HepG2 (cell line): ENCODE data around the gene FAM118B. TPM values are rescaled to one million over a fixed set of nuclear protein-coding genes. Genes with fewer than 3 reads are reported as not detected.

Source experiments
- CCDC6 ChIP-seq: sonication (generic); formaldehyde crosslinking; IDR thresholded peaks from 2 replicates; pipeline ENCODE4 v1.8.1; 2022; ENCODE audit warnings: mild to moderate bottlenecking, missing genetic modification reagents, moderate library complexity
- GLI4 ChIP-seq: sonication (generic); formaldehyde crosslinking; IDR thresholded peaks from 2 replicates; pipeline ENCODE4 v1.5.1; 2020; ENCODE audit warnings: missing genetic modification reagents, mild to moderate bottlenecking, moderate library complexity, borderline replicate concordance
- HMGXB4 ChIP-seq, 2 experiments: sonication (generic) in 1 of 2; formaldehyde crosslinking in 1 of 2; IDR thresholded peaks; 2 replicates each; pipeline versions ENCODE4 v1.4.0 to v1.6.1; 2018 to 2020; ENCODE audit warnings: missing genetic modification reagents in 2 of 2, borderline replicate concordance in 1 of 2, low read depth in 1 of 2, mild to moderate bottlenecking in 1 of 2, missing biosample characterization in 1 of 2
- KDM4B ChIP-seq: sonication (generic); formaldehyde crosslinking; IDR thresholded peaks from 2 replicates; pipeline ENCODE4 v1.4.0; 2020; ENCODE audit warnings: missing genetic modification reagents
- NRL ChIP-seq: sonication (generic); formaldehyde crosslinking; IDR thresholded peaks from 2 replicates; pipeline ENCODE4 v1.5.0; 2020; ENCODE audit warnings: missing genetic modification reagents, mild to moderate bottlenecking, moderate library complexity, borderline replicate concordance
- SOX6 ChIP-seq, 2 experiments: fragments of 450-650 bp in 1 of 2; sonication (generic) in 1 of 2; formaldehyde crosslinking in 1 of 2; IDR thresholded peaks; 2 replicates each; pipeline versions ENCODE4 v1.4.0 to v1.6.1; 2017 to 2020; ENCODE audit warnings: antibody characterized with exemption in 1 of 2, mild to moderate bottlenecking in 1 of 2, missing genetic modification reagents in 1 of 2
- ZNF136 ChIP-seq: sonication (generic); formaldehyde crosslinking; IDR thresholded peaks from 2 replicates; pipeline ENCODE4 v1.8.1; 2022; ENCODE audit warnings: low read depth, mild to moderate bottlenecking, moderate library complexity, missing genetic modification reagents
- ZNF749 ChIP-seq: sonication (generic); formaldehyde crosslinking; IDR thresholded peaks from 2 replicates; pipeline ENCODE4 v1.8.0; 2022; ENCODE audit warnings: mild to moderate bottlenecking, missing genetic modification reagents, moderate library complexity, borderline replicate concordance
- ZSCAN30 ChIP-seq: sonication (generic); formaldehyde crosslinking; IDR thresholded peaks from 2 replicates; pipeline ENCODE4 v1.5.0; 2020; ENCODE audit warnings: mild to moderate bottlenecking, missing genetic modification reagents
- polyA plus RNA-seq, 8 experiments: library from polyadenylated mRNA; depleted of rRNA in 3 of 8; stranded (reverse) in 7 of 8; unstranded in 1 of 8; fragments of >200 nt; fragmentation: Illumina TruSeq in 4 of 8; extraction: Trizol in 4 of 8; gene quantifications; 2 replicates each; pipeline versions ENCODE4 v1.2.1 to v1.2.3, GENCODE V29; 2011 to 2016; ENCODE audit warnings: low read depth in 4 of 8, missing spikeins in 1 of 8, mixed read lengths in 1 of 8; ENCODE audit not compliant: insufficient read depth in 1 of 8
- total RNA-seq, 5 experiments: library from RNA; depleted of rRNA; stranded (reverse); fragments of >200 nt; fragmentation: Illumina TruSeq; extraction: Trizol; gene quantifications; 2 replicates each; pipeline ENCODE4 v1.2.3, GENCODE V29; 2016; ENCODE audit warnings: low read depth in 1 of 5
- TF ChIP-seq, protein P1 (sequence below): sonication (generic); formaldehyde crosslinking; IDR thresholded peaks from 2 replicates; pipeline ENCODE4 v1.4.0; 2020; ENCODE audit warnings: missing genetic modification reagents, borderline replicate concordance
- TF ChIP-seq, protein P2 (sequence below): sonication (generic); formaldehyde crosslinking; IDR thresholded peaks from 2 replicates; pipeline ENCODE4 v1.8.0; 2022; ENCODE audit warnings: missing genetic modification reagents, mild to moderate bottlenecking, borderline replicate concordance
- TF ChIP-seq, protein P3 (sequence below): sonication (generic); formaldehyde crosslinking; IDR thresholded peaks from 2 replicates; pipeline ENCODE4 v1.5.0; 2020; ENCODE audit warnings: mild to moderate bottlenecking, missing genetic modification reagents

FAM118B gene
- total and polyA plus RNA-seq, 2 of the 13 experiments (the other 11 are each of a cell fraction or from before 2014, with no cell fraction given): 10.2 to 25.7 TPM

DNA sequence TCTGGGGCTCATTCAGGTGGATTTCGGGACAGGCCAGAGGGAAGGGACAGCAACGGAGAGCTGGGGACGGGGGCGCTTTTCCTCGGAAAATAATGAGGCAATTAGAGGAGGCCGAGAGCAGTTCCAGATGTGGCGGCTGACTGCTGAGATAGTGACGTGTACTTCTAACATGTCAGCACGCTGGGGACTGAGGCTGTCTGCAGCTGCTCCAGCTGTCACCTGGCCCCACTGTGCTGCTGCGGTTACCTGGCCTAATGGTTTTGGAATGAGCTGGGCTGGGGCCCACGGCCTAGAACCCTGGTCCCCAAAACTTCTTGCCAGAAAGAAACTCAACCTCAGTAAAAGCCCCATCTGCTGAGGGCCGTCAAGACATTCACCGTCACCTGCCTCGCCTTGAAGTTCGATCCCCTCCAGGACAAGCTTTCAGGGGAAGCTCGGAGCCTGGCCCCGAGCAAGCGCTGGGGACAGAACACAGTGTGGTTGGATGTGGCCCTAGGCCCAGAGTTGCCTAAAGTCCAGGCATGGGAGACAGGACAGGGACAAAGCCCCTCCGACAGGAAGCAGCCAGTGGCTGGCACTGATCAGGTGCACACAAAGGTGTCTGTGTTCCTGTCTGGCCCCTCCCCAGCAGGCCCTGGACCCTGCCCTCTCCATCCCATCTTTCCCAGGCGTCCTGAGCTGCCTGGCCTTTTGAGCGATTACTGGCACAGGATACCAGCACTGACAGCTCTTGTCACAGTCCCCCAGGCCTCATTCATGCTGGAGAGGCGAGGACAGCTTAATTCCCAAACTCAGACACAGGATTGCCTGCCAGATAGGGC is 22.3 kb upstream of the FAM118B start (continued):
- TF ChIP-seq HMGXB4 (CRISPR knock-in tag; IDR thresholded peaks at IDR 0.05; ENCODE audit: borderline replicate concordance in 1 of 2, low read depth in 1 of 2) (peak in 1 of 2 experiments; percentile 58; a peak in 1 of 4 replicates), SOX6 (IDR thresholded peaks at IDR 0.05) (no peak), SOX6 (CRISPR knock-in tag; IDR thresholded peaks at IDR 0.05) (peak; percentile 85), ZSCAN30 (CRISPR knock-in tag) (no peak), KDM4B (CRISPR knock-in tag) (0 out of 2 replicates have a peak, but pooled peaks have one; percentile 33), GLI4 (no peak), NRL (CRISPR knock-in tag) (peak; percentile 28; the same call in 1 of the 2 replicates), ZNF749 (CRISPR knock-in tag) (peak; percentile 23; the same call in 1 of the 2 replicates), CCDC6 (peak; percentile 38; the same call in 1 of the 2 replicates), ZNF136 (0 out of 2 replicates have a peak, but pooled peaks have one; percentile 35)
- TF ChIP-seq, protein P1, sequence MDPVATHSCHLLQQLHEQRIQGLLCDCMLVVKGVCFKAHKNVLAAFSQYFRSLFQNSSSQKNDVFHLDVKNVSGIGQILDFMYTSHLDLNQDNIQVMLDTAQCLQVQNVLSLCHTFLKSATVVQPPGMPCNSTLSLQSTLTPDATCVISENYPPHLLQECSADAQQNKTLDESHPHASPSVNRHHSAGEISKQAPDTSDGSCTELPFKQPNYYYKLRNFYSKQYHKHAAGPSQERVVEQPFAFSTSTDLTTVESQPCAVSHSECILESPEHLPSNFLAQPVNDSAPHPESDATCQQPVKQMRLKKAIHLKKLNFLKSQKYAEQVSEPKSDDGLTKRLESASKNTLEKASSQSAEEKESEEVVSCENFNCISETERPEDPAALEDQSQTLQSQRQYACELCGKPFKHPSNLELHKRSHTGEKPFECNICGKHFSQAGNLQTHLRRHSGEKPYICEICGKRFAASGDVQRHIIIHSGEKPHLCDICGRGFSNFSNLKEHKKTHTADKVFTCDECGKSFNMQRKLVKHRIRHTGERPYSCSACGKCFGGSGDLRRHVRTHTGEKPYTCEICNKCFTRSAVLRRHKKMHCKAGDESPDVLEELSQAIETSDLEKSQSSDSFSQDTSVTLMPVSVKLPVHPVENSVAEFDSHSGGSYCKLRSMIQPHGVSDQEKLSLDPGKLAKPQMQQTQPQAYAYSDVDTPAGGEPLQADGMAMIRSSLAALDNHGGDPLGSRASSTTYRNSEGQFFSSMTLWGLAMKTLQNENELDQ (CRISPR knock-in tag): no peak
- TF ChIP-seq, protein P2, sequence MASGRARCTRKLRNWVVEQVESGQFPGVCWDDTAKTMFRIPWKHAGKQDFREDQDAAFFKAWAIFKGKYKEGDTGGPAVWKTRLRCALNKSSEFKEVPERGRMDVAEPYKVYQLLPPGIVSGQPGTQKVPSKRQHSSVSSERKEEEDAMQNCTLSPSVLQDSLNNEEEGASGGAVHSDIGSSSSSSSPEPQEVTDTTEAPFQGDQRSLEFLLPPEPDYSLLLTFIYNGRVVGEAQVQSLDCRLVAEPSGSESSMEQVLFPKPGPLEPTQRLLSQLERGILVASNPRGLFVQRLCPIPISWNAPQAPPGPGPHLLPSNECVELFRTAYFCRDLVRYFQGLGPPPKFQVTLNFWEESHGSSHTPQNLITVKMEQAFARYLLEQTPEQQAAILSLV (CRISPR knock-in tag): 0 out of 2 replicates have a peak, but pooled peaks have one; percentile 34
- TF ChIP-seq, protein P3, sequence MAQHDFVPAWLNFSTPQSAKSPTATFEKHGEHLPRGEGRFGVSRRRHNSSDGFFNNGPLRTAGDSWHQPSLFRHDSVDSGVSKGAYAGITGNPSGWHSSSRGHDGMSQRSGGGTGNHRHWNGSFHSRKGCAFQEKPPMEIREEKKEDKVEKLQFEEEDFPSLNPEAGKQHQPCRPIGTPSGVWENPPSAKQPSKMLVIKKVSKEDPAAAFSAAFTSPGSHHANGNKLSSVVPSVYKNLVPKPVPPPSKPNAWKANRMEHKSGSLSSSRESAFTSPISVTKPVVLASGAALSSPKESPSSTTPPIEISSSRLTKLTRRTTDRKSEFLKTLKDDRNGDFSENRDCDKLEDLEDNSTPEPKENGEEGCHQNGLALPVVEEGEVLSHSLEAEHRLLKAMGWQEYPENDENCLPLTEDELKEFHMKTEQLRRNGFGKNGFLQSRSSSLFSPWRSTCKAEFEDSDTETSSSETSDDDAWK (CRISPR knock-in tag): no peak
